HepG2 (cell line): ENCODE measurements around the gene TXNRD2.

Source experiments
- ATF2 ChIP-seq: sonication (generic); formaldehyde crosslinking; IDR thresholded peaks from 2 replicates; pipeline ENCODE4 v1.4.0; 2020; ENCODE audit warnings: missing genetic modification reagents
- BRCA1 ChIP-seq: sonication (generic); formaldehyde crosslinking; IDR thresholded peaks from 2 replicates; pipeline ENCODE4 v1.4.0; 2020; ENCODE audit warnings: missing genetic modification reagents
- TF ChIP-seq, protein P1 (sequence below): sonication (generic); formaldehyde crosslinking; IDR thresholded peaks from 2 replicates; pipeline ENCODE4 v1.5.0; 2020; ENCODE audit warnings: missing genetic modification reagents, mild to moderate bottlenecking, borderline replicate concordance
- TF ChIP-seq, protein P2 (sequence below), 2 experiments: sonication (generic) in 1 of 2; formaldehyde crosslinking in 1 of 2; IDR thresholded peaks; 2 replicates each; pipeline versions ENCODE4 v1.5.1 to v1.6.1; 2011 to 2020; ENCODE audit warnings: borderline replicate concordance in 1 of 2, low read depth in 1 of 2, low read length in 1 of 2, mild to moderate bottlenecking in 1 of 2, missing genetic modification reagents in 1 of 2, moderate library complexity in 1 of 2

GRCh38 chr22:19843107-19843856 is 98.3 kb downstream of the TXNRD2 start:
- TF ChIP-seq, protein P1, sequence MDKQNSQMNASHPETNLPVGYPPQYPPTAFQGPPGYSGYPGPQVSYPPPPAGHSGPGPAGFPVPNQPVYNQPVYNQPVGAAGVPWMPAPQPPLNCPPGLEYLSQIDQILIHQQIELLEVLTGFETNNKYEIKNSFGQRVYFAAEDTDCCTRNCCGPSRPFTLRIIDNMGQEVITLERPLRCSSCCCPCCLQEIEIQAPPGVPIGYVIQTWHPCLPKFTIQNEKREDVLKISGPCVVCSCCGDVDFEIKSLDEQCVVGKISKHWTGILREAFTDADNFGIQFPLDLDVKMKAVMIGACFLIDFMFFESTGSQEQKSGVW: no peak
- TF ChIP-seq, protein P2, sequence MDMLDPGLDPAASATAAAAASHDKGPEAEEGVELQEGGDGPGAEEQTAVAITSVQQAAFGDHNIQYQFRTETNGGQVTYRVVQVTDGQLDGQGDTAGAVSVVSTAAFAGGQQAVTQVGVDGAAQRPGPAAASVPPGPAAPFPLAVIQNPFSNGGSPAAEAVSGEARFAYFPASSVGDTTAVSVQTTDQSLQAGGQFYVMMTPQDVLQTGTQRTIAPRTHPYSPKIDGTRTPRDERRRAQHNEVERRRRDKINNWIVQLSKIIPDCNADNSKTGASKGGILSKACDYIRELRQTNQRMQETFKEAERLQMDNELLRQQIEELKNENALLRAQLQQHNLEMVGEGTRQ (IDR thresholded peaks at IDR 0.05; ENCODE audit: low read depth, low read length): no peak
- TF ChIP-seq, protein P2 (CRISPR knock-in tag; IDR thresholded peaks at IDR 0.05; ENCODE audit: borderline replicate concordance): no peak
- TF ChIP-seq BRCA1 (no peak), ATF2 (no peak)
